HG02970 (cell line): Measurements from ENCODE around the gene ANKRD44.
"Not testable (repeated sequence)": the region's sequence is repeated elsewhere in the genome, so short reads cannot be mapped to it uniquely, and the experiment has no call there.

Experiments used
- ATAC-seq: cut with Tn5 transposase; IDR thresholded peaks from one replicate; pipeline ENCODE4 v1.9.1; 2021; ENCODE audit warnings: mild to moderate bottlenecking, moderate library complexity, moderate number of reproducible peaks; ENCODE audit not compliant: unreplicated experiment, low FRiP score

ANKRD44 gene

DNA sequence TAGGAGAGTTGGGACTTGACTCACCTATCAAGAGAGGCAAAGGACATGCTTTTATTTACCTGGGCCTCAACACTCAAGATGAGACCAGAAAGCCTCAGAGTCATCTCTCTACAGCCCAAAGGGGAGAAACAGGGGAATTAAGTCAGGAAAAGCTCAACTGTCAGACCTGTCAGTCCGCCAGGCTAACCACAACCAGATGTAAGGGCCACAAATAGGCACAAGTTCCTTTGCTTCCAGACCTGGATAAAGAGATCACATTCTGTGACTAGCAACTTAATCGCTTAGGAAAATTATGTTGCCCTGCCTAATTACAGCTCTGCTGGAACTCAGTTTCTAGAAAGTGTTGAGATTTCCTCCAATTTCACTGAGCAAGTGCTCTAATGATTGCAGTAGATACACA is 67.9 kb downstream of the ANKRD44 start:
- ATAC-seq, result no peak

DNA sequence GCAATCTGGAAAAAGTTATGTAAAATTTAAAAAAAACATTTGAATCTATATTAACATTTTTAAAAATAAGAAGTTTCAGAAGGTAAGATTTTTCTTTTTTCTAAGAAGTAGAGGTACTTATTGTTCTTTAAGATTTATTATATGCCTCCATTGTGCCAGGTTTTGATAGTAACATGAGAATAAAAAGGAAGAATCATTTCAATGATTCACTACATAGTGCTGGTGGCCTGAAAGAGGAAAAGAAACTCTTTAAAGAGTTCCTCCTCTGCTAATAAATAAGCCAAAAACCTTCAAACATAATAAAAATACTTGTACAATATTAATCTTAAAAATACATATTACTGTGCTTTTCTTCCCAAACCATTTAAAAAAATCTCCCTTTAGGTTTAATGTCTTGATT is 69.0 kb downstream of the ANKRD44 start:
- no peak for ATAC-seq

DNA sequence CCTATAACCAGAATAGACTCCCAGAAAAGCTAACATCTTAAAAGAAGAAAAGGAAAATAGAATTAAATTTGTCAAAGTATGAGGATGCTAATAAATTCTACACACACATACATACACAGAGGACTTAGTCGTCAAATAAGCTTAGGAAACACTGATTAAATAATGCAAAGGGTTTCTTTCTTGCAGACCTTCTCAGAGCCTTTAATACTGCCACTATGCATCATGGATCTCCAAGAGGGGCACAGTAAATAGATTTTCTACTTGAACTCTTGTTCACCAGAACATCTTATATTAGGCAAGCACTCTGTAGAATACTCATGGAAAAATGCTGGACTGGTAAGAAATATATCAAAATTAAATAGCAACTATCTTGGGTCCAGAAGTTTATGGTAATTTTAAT is 69.4 kb downstream of the ANKRD44 start:
- ATAC-seq, result no peak

DNA sequence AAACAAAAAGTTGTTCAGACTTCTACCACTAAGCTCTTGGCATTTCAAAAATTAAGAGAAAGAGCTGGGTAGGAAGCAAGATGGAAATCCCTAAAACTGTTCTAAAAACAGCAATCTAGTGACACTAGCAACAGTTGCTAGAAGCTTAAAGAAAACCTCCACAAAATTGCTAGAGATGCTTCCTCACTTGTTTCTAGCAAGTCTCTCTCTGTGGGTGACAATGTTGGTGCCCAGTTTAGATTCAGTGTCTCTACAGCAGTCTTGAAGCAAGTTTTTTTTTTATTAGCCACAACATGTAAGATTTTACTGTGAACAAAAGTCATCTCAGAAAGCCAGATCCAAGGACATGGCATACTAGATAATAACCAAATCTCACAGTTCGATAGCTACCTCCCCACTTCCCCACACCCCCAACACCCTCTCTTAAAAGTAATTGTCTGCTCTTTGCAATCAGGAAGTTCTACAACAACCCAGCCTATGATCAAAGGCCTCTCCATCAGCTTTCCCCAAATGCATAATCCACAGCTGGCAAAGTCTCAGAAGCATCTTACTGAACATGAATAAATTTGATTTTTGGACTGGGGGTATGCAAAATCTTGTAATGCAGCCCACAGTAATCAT is 70.0 kb downstream of the ANKRD44 start:
- no peak for ATAC-seq

DNA sequence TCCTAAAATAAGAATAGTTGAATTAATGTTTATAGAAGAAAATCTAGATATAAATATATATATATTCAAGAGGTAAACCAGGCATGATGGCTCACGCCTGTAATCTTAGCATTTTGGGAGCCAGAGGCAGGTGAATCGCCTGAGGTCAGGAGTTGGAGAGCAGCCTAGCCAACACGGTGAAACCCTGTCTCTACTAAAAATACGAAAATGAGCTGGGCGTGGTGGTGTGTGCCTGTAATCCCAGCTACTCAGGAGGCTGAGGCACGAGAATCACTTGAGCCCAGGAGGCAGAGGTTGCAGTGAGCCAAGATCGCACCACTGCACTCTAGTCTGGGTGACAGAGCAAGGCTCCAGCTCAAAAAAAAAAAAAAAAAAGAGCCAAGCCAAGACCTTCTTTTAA is 70.6 kb downstream of the ANKRD44 start:
- not testable (repeated sequence) for ATAC-seq

DNA sequence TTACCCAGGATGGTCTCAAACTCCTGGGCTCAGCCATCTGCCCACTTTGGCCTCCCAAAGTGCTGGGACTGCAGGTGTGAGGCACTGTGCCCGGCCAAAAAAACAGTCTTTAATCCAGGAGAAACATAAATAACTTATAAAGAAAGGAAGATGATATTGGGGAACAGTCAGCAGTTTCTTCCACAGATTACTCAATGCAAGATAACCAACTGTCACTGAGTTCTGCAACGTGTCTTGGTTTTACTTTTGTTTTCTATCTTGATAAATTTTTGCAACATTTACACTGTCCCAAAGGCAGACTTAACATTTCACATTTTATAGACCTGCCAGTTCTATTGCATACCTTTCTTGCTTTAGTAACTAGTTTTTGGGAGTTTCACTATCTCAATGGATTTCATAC is 71.1 kb downstream of the ANKRD44 start:
- no peak for ATAC-seq

DNA sequence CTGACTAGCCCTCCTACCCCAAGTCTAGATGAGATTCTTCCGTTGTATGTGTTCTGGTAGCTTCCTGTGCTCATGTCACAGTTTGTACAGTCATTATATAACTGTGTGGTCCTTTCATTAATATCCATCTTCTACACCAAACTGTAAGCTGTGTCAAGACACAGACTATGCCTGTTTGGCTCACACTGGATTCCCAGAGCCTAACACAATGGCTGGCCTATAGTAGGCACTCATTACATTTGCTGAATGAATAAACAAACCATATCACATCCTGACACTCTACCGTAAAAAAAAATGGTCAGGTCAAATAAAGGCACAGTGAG is 72.6 kb downstream of the ANKRD44 start:
- no peak for ATAC-seq

DNA sequence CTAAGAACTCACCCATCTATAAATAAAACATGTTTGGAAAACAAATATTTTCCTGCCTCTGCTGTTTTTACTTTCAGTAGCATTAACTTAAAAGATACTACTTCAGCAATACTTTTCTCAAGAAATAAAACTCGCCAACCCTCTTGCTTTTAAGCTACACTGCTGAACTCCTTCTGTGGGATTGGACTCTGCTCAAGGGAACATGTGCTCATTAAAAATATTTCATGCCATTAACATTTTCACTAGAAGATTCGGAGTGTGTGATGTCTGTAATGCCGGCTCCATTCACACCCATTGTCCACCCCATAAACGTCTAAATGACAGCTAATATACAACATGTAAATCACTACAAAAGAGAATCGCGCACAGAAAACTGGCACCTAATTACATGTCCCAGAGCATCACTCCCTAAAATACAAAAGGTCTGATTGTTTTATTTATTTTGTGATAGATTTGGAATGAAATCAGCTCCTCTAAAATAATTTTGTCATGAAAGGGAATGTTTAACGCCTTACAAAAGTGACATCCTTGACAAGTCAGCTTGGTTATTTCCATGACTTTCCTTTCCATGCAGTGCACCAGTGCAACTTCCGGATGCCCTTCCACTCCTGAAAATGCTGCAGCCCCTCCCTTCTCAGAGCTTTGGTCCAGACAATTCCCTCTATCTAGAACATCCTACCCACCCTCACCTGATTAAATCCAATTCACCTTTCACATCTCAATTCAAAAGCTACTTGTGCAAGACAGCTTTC is 73.1 kb downstream of the ANKRD44 start:
- no peak for ATAC-seq

DNA sequence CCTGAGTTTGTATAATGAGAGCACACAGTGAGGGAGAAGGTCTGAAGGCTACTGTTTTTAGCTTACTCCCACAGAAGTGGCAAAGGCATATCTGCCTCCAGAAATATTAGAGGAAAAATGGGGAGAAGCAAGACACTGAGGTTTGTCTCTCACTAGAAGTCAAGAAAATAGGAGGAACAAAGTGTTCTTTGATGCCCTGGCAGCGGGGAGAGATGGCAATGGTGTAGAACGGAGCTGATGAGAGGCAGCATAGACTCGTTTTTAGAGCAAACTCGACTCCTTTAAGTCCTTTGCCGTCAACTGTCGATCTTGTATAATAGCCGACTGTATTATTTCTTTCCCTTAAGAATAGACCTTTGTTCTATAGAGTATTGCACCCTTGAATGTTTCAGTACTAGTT is 73.8 kb downstream of the ANKRD44 start:
- no peak for ATAC-seq

DNA sequence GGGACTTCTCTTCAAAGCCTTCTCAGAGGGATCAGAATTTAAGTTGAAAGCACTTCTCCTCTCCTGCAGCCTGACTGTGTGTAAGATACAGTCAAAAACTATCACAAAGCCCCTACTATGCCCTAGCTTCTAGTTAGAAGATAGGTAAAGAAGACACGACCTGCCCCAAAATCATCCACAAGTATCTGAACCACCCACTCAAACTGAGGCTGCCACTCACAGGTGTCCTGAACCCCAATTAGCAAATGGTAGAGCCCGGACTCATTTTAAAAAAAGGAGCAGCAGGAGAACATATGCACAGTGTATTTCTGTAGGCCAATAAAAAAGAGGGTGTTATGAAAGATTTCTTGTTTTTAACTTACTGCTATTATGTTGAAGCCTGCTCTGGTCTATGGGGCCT is 74.4 kb downstream of the ANKRD44 start:
- no peak for ATAC-seq

DNA sequence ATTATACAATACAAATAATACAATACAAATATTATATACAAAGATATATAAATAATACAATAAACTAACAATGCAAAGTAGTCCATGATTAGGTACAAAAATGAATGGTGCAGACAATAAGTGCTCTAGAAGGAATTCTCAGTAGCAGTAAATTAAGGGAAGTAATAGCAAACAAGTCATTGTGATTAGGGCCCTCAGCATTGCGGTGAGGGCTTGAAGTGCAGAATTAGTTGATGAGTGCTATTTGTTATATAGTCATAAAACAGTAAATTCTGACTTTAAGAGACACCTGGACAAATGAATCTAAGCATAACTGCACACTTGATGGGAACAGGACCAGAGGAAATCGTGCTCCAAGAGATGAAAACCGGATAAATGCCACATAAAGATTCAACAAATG is 74.9 kb downstream of the ANKRD44 start:
- no peak for ATAC-seq

DNA sequence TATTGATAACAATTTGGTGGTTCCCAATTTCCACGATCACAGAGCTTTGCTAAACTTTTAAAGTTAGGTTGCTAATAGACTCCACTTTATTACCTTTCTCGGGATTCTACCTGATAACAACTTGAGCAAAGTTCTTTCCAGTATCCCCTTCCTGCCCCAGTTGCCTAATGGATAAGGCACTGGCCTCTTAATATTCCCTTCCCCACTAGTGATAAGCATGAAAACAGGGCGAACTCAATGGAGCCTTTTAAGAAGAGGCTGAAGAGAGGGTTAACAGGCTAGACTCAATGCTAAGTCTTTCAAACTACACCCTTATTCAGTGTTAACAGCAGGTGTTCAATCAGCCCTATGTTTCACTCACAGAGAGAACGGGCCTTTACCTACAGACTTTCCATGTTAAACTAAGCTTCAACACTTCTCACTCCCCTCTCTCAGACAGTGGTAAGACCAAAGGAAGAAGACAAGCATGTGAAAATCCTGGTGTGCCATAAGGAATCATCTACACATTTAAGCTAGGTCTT is 75.8 kb downstream of the ANKRD44 start:
- no peak for ATAC-seq

DNA sequence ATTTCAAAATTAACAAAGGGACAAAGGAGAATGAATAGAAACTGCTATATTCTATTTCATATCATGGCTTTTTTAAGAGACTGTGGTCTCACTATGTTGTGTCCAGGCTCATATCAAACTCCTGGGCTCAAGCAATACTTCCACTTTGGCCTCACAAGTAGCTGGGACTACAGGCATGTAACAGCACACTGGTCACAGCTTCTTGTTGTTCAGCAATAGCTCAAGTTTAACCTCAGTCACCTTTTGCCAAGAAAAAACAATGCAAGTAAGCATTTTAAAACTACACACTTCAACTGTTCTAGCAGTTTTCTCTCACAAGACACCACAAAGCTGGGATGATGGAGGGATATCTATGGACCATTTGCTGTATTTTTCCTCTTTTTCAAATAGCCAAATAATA is 77.1 kb downstream of the ANKRD44 start:
- no peak for ATAC-seq

DNA sequence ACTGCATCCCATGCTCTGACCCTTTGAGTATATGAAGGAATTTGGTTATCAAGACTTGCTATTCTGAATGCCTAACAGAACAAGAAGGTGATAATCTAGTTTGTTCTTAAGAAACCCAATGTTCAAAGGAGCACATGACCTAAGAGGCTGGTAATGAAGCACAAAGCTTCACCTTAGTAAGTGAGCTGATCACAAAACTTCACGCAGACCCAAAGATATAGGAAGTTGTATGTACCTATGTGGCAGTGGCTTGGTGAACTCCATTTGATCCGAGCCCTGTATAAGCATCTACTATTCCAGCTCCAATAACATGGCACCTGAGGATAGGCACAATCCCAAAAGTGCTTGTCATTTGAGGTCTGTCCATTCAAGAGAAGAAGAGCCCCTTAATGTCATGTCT is 78.6 kb downstream of the ANKRD44 start:
- no peak for ATAC-seq

DNA sequence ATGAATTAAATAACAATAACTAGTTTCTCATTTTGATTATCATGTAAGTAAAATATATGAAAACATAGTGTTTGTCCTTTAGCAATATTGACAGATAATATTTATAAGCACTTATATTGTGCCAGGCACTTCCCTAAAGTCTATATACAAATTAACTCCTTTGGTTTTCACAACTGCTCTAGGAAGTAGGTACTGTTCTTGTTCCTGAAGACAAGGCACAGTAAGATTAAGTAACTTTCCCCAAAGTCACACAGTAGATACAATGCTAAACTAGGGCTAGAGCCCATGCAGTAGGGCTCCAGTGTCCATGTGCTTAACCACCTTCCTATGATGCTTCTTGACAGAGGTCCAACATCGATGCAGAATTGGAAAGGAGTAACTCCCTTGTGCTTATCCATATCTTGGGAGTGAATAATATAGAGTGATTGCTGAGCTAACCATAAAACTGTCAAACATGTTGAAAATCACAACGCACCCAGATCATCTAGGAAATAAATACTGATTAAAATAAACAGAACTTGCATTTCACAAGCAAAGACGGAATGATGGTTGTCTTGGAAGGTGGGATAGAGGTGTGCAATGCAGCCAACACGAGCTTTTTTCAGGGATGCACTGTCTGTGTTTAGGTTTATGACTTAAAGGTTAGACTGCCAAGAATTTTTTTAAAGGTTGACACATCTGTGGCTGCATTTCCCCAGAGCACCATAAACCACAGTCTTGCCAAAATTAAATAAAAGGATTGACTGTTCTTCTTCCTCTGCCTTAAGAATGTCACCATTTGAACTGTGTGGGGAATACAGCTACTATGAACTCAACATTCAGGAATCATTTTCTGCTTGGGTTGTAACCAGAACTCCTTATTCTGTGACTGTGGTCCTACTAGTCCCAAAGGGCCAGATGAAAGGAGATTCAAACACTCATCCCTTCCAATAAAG is 80.8 kb downstream of the ANKRD44 start:
- ATAC-seq, result no peak

DNA sequence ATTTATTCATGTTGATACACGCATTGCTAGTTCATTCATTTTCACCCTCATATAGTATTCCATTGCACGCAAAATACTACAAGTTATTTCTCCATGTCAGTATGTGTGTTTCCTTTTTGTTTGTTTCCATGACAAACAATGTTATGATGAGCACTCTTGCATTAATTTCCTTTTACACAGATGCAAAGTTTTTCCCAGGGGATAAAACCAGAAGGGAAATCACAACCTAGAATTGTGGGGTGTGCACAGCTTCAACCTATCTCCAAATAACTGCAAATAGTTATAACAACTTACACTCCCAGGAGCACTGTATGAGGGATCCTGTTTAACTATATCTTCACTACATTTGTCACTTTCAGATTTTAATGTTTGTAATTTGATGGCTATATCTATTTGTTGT is 87.1 kb downstream of the ANKRD44 start:
- no peak for ATAC-seq

DNA sequence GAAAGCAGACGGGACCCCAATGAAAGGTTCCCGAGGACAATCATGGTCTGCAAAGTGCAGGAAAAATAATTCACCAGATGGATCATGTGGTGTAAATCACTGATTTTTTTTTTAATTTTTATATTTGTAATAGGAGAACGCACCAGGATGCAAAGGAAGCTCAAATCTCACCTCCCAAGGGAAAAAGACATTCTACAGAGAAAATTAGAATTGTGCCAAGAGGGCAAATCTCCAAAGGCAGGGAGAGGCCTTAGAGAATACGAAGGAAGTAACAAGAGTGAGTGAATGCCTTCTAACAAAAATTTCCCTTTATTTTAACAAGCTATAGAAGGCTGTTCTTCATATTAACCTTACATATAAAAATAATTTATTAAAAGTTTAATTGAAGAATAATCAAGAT is 90.9 kb downstream of the ANKRD44 start:
- ATAC-seq, result no peak

DNA sequence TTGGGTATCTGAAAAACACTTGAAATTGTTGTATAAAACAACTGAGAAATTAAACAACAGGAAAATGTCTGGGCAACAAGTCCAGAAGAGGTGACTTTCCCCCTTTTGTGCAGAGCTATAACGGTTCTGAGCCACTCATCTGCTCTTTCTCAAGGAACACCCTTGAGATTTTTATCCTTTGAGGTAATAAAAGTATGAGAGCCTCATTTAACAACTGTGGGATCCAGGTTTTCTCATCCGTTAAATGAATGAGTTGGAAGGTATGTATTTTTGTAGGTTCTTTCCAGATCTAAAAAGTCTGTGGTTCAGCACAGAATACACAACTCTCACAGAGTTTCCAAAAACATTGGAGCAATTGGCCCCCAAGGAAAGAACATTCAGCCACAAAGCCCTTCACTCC is 93.0 kb downstream of the ANKRD44 start:
- no peak for ATAC-seq

DNA sequence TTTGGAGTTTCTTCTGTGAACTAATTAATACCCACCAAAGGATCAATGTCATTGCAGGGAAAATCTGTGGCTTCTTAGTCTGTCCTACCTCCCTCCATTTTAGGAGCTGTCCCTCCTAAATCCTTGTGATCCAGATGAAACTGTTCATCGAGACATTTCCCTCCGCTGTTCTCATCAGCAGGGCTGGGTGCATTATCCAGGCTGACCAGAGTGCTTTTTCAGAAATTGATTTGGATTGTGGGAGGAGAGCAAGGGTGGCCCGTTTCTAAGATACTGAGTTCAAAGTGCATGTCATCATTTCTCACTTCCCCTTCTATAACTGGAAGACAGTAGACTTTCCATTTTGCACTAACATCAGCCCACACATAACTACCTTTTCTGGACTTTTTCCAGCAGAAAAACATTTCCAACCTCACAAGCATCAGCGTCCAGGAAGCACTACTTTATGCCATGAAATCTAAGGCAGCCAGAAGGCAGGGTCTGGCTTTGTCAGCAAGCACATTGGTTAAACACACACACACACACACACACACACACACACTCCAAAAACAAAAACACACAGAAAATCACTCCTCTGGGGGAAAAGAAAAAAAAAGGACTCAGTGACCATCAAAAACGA is 94.1 kb downstream of the ANKRD44 start:
- peak; percentile 55 for ATAC-seq

DNA sequence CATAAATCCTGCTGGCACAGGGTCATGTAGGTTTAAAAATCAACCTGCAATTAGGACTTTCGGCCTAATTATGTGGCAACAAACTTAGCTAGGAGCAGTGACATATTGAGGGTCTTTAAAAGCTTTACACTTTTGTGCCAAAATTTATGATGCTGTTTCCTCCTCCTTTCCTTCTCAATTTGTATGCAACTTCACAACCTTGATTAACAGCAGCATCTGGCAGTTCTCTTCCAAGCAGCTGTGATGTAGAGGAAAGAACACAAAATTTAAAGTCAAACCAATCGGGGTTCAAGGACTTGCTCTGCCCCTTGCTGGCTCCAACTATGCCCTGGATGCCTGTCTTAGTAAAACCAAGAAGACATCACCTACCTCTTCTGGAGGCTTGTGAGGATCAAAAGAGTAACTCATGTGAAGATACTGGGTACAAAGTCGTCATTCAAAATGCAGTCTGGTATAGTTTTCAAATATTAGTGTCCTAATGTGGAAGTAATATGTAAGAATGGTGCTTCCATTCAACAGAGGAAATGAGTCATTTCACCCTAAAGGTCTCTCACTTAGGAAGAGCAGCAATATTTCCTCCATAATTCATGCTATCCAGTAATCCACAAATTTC is 94.7 kb downstream of the ANKRD44 start:
- peak; percentile 31 for ATAC-seq
